Breast epithelium (tissue), 3 donors: ENCODE data around the gene KAT8.

Experiments used
- CTCF ChIP-seq, 3 donors: fragments of 450-650 bp; IDR thresholded peaks; one replicate each; pipeline ENCODE4 v1.5.1; 2016 to 2017; ENCODE audit warnings: antibody characterized with exemption in 3 of 3, mild to moderate bottlenecking in 3 of 3, moderate library complexity in 3 of 3
- POLR2A ChIP-seq: fragments of 450-650 bp; IDR thresholded peaks from one replicate; pipeline ENCODE4 v1.6.1; 2016; ENCODE audit warnings: antibody characterized with exemption, mild to moderate bottlenecking, moderate library complexity
- POLR2AphosphoS5 ChIP-seq, 3 donors: sonication (generic); formaldehyde crosslinking; IDR thresholded peaks; one replicate each; pipeline ENCODE4 v1.6.1; 2017; ENCODE audit warnings: antibody characterized with exemption in 3 of 3

- TF ChIP-seq CTCF (IDR thresholded peaks at IDR 0.05) (no peak), POLR2A (no peak), POLR2AphosphoS5 (IDR thresholded peaks at IDR 0.05) (no peak)
Observed at GRCh38 chr16:31127182-31127581, 9.7 kb downstream of the KAT8 start.
